Suppressor macrophage treated with lipopolysaccharide for 4 hours (primary cell): ENCODE results near the gene REM2.

Experiments used
- DNase-seq: peaks from one replicate; pipeline ENCODE4 v3.0.0-alpha.2; 2020

REM2 gene

GRCh38 chr14:22883173-22883976 lies at the start of gene REM2:
Gene REM2 (plus strand): TSS chr14:22883222. CDS start chr14:22883288, 66 bp downstream.
- no peak for DNase-seq

- no peak for DNase-seq
These were observed 47.5 kb upstream of the REM2 start for GRCh38 chr14:22835505-22835904.

GRCh38 chr14:22836301-22837113 lies 46.5 kb upstream of the REM2 start, which contains the start of gene MMP14:
Gene MMP14 (plus strand): TSS chr14:22836585. CDS start chr14:22836818, 233 bp downstream.
- peak; percentile 74 for DNase-seq

- peak; percentile 63 for DNase-seq
These were observed 45.8 kb upstream of the REM2 start for GRCh38 chr14:22837114-22837749.

- DNase-seq, result no peak
These were observed 45.1 kb upstream of the REM2 start for GRCh38 chr14:22837750-22838538.

- no peak for DNase-seq
These were observed 44.4 kb upstream of the REM2 start for GRCh38 chr14:22838631-22839041.

- peak; percentile 32 for DNase-seq
These were observed 43.8 kb upstream of the REM2 start for GRCh38 chr14:22839159-22839779.

- no peak for DNase-seq
These were observed 41.7 kb upstream of the REM2 start for GRCh38 chr14:22841311-22841710.

- DNase-seq, result no peak
These were observed 41.3 kb upstream of the REM2 start for GRCh38 chr14:22841769-22842168.

GRCh38 chr14:22842211-22843122 lies 40.6 kb upstream of the REM2 start:
- DNase-seq, result no peak

GRCh38 chr14:22843123-22843925 lies 39.7 kb upstream of the REM2 start:
- DNase-seq, result no peak

GRCh38 chr14:22844221-22845102 lies 38.6 kb upstream of the REM2 start:
- no peak for DNase-seq

GRCh38 chr14:22845103-22845394 lies 38.0 kb upstream of the REM2 start:
- no peak for DNase-seq

GRCh38 chr14:22845821-22846625 lies 37.0 kb upstream of the REM2 start:
- no peak for DNase-seq

- no peak for DNase-seq
These were observed 36.2 kb upstream of the REM2 start for GRCh38 chr14:22846811-22847307.

- DNase-seq, result peak; percentile 95
These were observed 35.2 kb upstream of the REM2 start for GRCh38 chr14:22847661-22848341.

GRCh38 chr14:22848351-22849164 lies 34.5 kb upstream of the REM2 start:
- DNase-seq, result peak; percentile 84
